HG02981 (cell line): ENCODE results near the gene THG1L.
"Not testable (repeated sequence)": the region's sequence is repeated elsewhere in the genome, so short reads cannot be mapped to it uniquely, and the experiment has no call there.

Source experiments
- ATAC-seq: cut with Tn5 transposase; IDR thresholded peaks from one replicate; pipeline ENCODE4 v1.9.1; 2021; ENCODE audit warnings: mild to moderate bottlenecking, moderate library complexity; ENCODE audit not compliant: unreplicated experiment

Gene THG1L

DNA sequence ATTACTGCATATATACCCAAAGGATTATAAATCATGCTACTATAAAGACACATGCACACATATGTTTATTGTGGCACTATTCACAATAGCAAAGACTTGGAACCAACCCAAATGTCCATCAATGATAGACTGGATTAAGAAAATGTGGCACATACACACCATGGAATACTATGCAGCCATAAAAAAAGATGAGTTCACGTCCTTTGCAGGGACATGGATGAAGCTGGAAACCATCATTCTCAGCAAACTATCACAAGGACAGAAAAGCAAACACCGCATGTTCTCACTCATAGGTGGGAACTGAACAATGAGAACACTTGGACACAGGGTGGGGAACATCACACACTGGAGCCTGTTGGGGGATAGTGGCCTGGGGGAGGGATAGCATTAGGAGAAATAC, 4.6 kb upstream of the THG1L start:
- not testable (repeated sequence) for ATAC-seq

GRCh38 chr5:157727858-157728257, 3.4 kb upstream of the THG1L start:
- not testable (repeated sequence) for ATAC-seq

- ATAC-seq: peak; percentile 61
These were observed 1.4 kb upstream of the THG1L start for GRCh38 chr5:157729858-157730257.

DNA sequence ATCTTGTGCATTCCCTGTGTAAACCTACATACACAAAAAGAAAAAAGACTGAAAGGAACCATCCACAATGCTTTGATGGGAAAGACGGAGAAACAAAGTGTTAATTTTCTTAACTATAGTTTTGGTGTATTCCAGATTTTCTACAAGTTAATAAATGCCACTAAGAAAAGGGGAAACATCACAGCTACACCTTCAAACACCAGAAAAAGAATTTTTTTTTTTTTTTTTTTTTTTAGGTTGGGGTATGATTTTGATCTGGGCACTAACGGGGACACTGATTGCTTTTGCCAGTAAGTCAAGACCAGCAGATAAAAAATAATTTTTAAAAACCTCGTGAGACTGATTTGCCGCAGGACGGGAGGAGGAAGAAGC, 334 bp upstream of the THG1L start:
- ATAC-seq: no peak

- ATAC-seq: no peak
These were observed 902 bp downstream of the THG1L start for GRCh38 chr5:157732130-157732514.

DNA sequence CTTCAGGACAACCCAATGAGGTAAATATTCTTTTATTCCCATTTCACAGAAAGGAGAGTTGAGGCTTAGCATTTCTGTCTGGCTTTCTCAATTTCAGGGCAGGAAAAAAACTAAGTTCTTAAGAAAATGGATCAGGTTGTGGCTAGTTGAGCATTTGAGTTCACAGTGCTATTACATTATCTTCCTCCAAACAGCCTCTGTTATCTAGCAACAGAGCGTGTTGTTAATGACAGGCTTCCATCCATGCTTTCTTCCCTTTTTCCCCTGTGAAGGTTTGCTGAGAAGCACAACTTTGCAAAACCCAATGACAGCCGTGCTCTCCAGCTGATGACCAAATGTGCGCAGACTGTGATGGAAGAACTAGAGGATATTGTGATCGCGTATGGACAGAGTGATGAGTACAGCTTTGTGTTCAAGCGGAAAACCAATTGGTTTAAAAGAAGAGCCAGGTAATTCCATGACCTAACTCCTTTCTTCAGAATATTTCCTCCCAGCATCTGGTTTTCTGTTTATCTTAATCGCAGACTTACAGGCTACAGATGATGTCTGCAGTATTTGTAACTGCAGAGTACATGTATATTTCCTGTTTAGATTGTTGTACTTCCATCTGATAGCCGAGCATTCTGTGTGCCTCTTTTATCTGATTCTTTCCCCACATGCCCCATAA, 1.5 kb downstream of the THG1L start:
- ATAC-seq: no peak

GRCh38 chr5:157734436-157734835, 3.2 kb downstream of the THG1L start:
- ATAC-seq: no peak

DNA sequence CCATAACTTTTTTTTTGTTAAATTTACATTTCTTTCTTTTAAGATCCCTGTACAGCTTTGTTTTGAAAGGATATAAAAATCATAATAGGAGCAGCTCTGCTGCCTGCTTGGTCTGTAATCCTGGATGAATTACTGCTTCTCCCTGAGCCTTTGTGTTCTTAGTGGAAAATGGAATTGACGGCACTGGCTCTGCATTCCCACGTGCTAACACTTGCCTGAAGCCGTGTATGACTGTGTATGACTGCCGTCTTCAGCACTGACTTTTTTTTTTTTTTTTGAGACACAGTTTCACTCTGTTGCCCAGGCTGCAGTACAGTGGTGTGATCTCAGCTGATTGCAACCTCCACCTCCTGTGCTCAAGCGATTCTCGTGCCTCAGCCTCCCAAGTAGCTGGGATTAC, 4.8 kb downstream of the THG1L start:
- no peak for ATAC-seq

DNA sequence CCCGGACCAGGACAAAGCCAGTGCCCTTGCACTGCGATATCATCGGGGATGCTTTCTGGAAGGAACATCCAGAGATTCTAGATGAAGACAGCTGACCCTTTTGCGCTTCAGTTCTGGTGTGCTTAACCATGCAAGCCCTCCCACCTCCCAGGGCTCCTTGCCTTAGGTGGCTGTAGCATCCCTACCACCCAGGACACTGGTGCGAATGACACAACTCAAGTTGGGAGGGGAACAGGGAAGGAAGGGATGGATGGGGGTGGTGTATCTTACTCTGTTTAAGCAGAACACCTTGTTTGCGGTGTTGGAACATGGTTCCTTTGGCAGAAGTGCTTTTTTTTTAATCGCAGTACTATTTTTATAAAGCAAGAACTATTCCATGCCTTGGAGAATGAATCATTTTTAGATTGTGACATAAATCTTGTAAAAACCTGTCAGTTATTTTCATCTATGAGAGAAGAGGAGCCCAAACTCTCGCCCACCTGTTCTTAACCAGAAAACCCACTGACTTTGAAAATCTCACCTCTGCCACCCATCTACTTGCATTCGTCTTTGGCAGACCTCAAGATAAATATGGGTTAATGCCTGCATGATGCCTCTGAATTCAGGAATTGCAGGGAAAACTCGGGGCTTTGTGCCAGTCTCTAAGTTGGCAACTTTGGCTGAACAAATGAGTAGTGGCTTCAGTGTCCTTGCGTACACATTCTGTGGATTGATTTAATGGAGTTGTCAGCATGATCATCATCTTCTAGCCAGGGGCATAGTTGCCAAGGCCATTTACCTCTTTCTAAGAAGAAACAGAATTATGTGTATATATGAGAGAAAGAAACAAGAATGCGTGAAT, 8.4 kb downstream of the THG1L start:
- no peak for ATAC-seq

DNA sequence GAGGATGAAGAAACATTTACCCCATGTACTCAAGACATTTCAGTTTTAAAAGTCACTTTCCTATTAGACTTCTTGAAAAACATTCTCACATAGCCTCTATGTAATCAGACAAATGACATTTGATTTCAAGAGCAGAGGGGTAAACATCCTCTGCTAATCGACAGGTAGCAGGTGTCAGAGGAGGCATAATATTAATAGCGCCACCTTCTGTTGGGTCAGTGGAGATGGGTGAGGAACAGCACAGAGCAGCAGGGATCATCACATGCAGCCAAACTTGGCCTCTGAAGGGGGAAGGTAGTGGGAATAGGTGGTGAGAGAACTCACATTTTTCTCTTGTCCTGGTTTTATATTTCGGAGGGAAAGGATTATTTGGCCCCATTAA, 9.0 kb downstream of the THG1L start:
- ATAC-seq: no peak

DNA sequence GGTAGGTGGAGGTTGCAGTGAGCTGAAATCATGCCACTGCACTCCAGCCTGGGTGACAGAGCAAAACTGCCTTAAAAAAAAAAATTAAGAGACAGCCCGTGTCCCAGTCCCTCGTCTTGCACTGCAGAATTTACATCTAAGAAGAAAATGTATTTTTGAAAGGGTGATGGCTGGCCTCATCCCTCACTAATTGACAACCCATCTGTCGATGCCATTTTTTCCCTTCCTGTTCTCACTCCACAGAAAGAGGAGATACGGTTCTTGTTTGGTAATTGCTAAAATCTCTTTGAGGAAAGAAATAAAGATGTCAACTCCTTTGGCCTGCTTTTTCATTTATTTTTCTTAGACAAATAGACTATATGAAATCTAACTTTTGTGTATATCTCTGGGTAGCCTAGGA, 9.9 kb downstream of the THG1L start:
- no peak for ATAC-seq

DNA sequence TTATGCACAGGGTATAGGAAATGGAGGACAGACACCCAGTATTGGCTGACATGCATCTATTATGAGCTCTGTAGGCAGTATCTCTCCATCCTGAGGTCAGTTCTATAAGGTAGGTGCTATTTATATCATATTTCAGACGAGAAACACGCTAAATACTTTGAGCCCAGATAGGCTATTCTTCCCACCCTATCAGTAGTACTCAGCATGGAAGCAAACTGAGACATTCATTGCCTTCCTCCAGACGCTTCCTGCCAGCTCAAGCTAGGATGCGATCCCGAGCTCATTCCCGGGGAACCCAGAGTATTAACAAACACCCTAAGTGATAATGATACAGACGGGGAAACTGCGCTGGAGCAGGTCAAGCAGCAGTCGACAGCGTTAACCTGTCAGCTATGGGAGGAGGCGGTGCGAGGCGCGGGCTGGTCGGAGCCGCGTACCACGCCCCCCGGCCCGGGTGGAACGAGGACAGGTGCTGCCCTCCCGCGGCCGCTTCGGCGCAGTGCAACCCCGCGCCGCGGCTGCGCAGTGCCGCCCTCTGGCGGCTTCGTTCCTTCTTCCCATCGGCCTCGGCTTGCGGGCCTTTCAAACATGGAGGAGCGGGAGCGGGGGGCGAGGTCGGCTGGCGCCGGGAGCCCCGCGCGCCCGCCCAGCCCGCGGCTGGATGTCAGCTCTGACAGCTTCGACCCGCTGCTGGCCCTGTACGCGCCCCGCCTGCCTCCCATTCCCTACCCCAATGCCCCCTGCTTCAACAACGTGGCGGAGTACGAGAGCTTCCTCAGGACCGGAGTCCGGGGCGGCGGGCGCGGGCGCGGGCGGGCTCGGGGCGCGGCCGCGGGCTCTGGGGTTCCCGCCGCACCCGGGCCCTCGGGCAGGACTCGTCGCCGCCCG, 12.2 kb downstream of the THG1L start, which contains the start of gene LSM11:
TSS of gene LSM11 (plus strand) at position 550 of the 888 bp plus-strand sequence. CDS start at position 589, 39 bp downstream.
- peak; percentile 91 for ATAC-seq

DNA sequence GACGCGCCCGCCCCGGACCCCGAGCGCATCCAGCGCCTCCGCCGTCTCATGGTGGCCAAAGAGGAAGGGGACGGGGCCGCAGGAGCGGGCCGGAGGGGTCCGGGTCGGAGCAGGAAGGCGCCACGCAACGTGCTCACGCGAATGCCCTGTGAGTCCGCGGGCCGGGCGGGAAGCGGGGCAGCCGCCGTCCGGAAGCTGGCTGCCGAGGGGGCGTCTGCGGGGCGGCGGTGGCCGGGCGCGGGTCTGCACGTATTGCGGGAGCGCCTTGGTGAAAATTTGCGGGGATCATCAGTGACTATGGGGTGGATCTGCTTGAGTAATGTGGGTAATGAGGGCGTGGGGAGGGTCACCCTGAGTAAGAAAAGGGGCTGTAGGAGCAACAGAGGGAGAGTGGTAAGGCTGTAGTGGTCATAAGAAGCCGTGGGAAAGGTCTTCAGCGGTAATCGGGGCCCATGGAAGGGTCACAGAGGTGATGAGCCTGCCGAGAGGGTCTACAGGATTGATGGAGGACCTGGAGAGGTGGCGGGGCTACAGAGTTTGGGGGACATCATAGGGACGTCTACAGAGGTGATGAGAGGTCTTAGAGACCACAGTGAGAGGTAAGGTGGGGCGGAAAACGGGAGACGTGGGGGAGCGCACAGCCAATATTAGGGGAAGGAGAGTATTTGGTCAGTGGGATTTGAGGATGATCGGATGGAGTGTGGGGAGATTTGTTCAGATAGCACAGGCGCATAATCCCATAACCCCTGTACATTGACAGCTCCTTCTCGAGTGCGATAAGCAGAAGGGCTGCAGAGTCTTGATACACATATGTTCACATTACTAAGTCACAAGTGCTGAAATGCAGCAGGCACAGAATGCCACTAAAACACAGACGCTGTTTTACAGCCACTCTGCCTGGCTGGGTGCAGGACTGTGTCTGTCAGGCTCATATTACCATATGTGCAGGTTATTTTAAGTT, 13.1 kb downstream of the THG1L start:
- ATAC-seq: peak; percentile 28

- no peak for ATAC-seq
These were observed 13.8 kb downstream of the THG1L start for GRCh38 chr5:157745041-157745456.

- ATAC-seq: no peak
These were observed 16.0 kb downstream of the THG1L start for GRCh38 chr5:157747173-157747740.

DNA sequence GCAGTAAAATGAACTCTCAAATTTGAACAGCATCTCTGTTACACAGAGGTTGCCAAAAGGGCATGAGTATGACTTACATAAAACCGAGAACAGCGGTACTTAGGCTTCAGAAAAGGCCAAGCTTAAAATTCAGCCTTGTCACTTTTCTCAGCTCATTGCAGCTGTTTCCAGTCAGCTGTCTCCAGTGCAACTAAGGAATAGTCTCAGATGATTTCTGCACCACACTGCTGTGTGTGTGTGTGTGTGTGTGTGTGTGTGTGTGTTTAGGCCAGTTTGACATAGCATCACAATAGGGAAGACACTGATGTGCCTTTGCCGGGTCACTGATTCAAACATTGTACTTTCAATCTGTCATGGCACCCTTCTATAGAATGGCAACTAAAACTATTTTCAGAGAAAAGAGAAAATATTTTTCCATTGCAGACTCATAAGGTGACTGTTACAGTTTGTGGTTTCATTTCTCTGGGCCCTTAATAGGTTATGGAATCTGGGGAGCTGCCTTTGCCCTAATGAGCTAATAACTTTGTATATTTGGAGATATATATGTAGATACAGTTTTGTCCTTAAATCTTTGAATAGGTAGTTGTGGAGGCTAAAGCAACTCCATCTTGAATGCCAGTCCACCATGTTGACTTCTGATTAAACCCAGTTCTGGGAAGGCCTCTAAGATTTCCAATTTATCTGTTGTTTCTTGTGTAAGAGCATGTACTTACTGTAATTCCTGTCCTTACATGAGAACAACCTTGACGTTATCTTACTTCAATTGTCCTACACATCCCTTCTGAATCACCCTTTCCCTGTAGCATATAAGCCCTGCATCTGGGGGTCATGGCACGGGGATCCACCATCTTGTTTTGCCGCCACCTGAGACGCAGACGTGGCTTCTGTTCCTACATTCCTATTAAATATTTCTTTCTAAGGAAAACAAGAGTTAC, 16.8 kb downstream of the THG1L start:
- no peak for ATAC-seq

GRCh38 chr5:157748760-157749461, 17.7 kb downstream of the THG1L start:
- no peak for ATAC-seq

- ATAC-seq: no peak
These were observed 18.2 kb downstream of the THG1L start for GRCh38 chr5:157749462-157749799.
